NT2/D1 (cell line): ENCODE results near the gene YRDC.

Experiments used
- DNase-seq: peaks from one replicate; pipeline ENCODE4 v3.0.0-alpha.2; 2011; ENCODE audit warnings: low read depth, low spot score
- H3K27me3 ChIP-seq: 2 replicates; pipeline ENCODE4 v1.6.0; 2011; ENCODE audit warnings: mild to moderate bottlenecking; ENCODE audit not compliant: insufficient read length, insufficient read depth
- H3K36me3 ChIP-seq: 2 replicates; pipeline ENCODE4 v1.6.1; 2011; ENCODE audit warnings: mild to moderate bottlenecking, low read length, mixed read lengths; ENCODE audit not compliant: insufficient read depth, insufficient read length
- H3K4me1 ChIP-seq: 2 replicates; pipeline ENCODE4 v1.5.1; 2011; ENCODE audit not compliant: insufficient read depth, insufficient read length
- H3K4me3 ChIP-seq: 2 replicates; pipeline ENCODE4 v1.5.1; 2011; ENCODE audit warnings: low read depth; ENCODE audit not compliant: insufficient read length
- H3K9ac ChIP-seq: 2 replicates; pipeline ENCODE4 v1.6.0; 2011; ENCODE audit warnings: low read depth; ENCODE audit not compliant: insufficient read length
- H3K9me3 ChIP-seq: 2 replicates; pipeline ENCODE4 v1.5.1; 2011; ENCODE audit warnings: mild to moderate bottlenecking, low read length; ENCODE audit not compliant: insufficient read depth
- SUZ12 ChIP-seq: IDR thresholded peaks from 2 replicates; pipeline ENCODE4 v1.6.1; 2011; ENCODE audit not compliant: insufficient read length, insufficient read depth; ENCODE audit errors: extremely low read depth
- YY1 ChIP-seq: IDR thresholded peaks from 2 replicates; pipeline ENCODE4 v1.6.1; 2011; ENCODE audit not compliant: insufficient read length, insufficient read depth
- ZNF274 ChIP-seq: IDR thresholded peaks from 2 replicates; pipeline ENCODE4 v1.6.1; 2011; ENCODE audit warnings: mild to moderate bottlenecking, low read depth, low read length

The YRDC gene

GRCh38 chr1:37836788-37837187 lies 28.8 kb upstream of the YRDC start:
- no peak overlapping the region for H3K4me3 ChIP-seq
- TF ChIP-seq YY1 (no peak), ZNF274 (no peak), SUZ12 (no peak)
- H3K36me3 ChIP-seq: peaks cover 84% of the 10 kb centered on the region
- DNase-seq: no peak
- H3K27me3 ChIP-seq: no peaks in the 10 kb centered on the region
- no peaks in the 10 kb centered on the region for H3K9me3 ChIP-seq
- no peak overlapping the region for H3K9ac ChIP-seq
- no peaks in the 10 kb centered on the region for H3K4me1 ChIP-seq

GRCh38 chr1:37831809-37832208 lies 23.8 kb upstream of the YRDC start:
- no peak for DNase-seq
- H3K9ac ChIP-seq: no peak overlapping the region
- peaks cover 74% of the 10 kb centered on the region for H3K36me3 ChIP-seq
- H3K9me3 ChIP-seq: no peaks in the 10 kb centered on the region
- no peak for TF ChIP-seq YY1
- H3K4me1 ChIP-seq: no peaks in the 10 kb centered on the region
- H3K27me3 ChIP-seq: no peaks in the 10 kb centered on the region
- H3K4me3 ChIP-seq: no peak overlapping the region

- DNase-seq: no peak
- TF ChIP-seq ZNF274 (no peak), YY1 (no peak), SUZ12 (no peak)
- Histone ChIP-seq H3K4me3 (no peak overlapping the region), H3K4me1 (no peaks in the 10 kb centered on the region), H3K9me3 (no peaks in the 10 kb centered on the region), H3K27me3 (no peaks in the 10 kb centered on the region), H3K9ac (no peak overlapping the region), H3K36me3 (peaks cover 75% of the 10 kb centered on the region)
Observed at GRCh38 chr1:37831109-37831508, 23.1 kb upstream of the YRDC start.

GRCh38 chr1:37828410-37829074 lies 20.5 kb upstream of the YRDC start:
- no peak for DNase-seq
- Histone ChIP-seq H3K4me1 (no peaks in the 10 kb centered on the region), H3K27me3 (no peaks in the 10 kb centered on the region), H3K36me3 (peaks cover 69% of the 10 kb centered on the region), H3K4me3 (no peak overlapping the region), H3K9ac (no peak overlapping the region), H3K9me3 (no peaks in the 10 kb centered on the region)
- no peak for TF ChIP-seq YY1
- TF ChIP-seq SUZ12: no peak

GRCh38 chr1:37825506-37825905 lies 17.5 kb upstream of the YRDC start:
- DNase-seq: no peak
- peaks cover 74% of the 10 kb centered on the region for H3K36me3 ChIP-seq

GRCh38 chr1:37824001-37824400 lies 16.0 kb upstream of the YRDC start:
- Histone ChIP-seq H3K36me3 (peaks cover 75% of the 10 kb centered on the region), H3K4me1 (no peaks in the 10 kb centered on the region), H3K9me3 (no peaks in the 10 kb centered on the region), H3K9ac (no peak overlapping the region), H3K27me3 (no peaks in the 10 kb centered on the region), H3K4me3 (no peak overlapping the region)
- no peak for TF ChIP-seq SUZ12
- TF ChIP-seq ZNF274: no peak
- TF ChIP-seq YY1: no peak
- no peak for DNase-seq

More at GRCh38 chr1:37825506-37825905, 17.5 kb upstream of the YRDC start:
- no peaks in the 10 kb centered on the region for H3K4me1 ChIP-seq
- H3K4me3 ChIP-seq: no peak overlapping the region
- no peak for TF ChIP-seq ZNF274
- no peak for TF ChIP-seq SUZ12
- no peak for TF ChIP-seq YY1
- no peaks in the 10 kb centered on the region for H3K9me3 ChIP-seq
- no peak overlapping the region for H3K9ac ChIP-seq
- no peaks in the 10 kb centered on the region for H3K27me3 ChIP-seq

GRCh38 chr1:37822906-37823815 lies 15.2 kb upstream of the YRDC start:
- Histone ChIP-seq H3K4me1 (peaks cover 1% of the 10 kb centered on the region), H3K4me3 (no peak overlapping the region), H3K9ac (no peak overlapping the region), H3K9me3 (no peaks in the 10 kb centered on the region), H3K27me3 (no peaks in the 10 kb centered on the region), H3K36me3 (peaks cover 70% of the 10 kb centered on the region)
- TF ChIP-seq ZNF274 (no peak), YY1 (no peak), SUZ12 (no peak)
- no peak for DNase-seq
